ENCODE data around the gene MALAT1. TPM values are rescaled to one million over a fixed set of nuclear protein-coding genes. Genes with fewer than 3 reads are reported as not detected.
"Not testable (repeated sequence)": the region's sequence is repeated elsewhere in the genome, so short reads cannot be mapped to it uniquely, and the experiment has no call there.

Gene MALAT1
- total and polyA plus RNA-seq, 2 donors from 2014 or later, result 219 to 15,262 TPM

DNA sequence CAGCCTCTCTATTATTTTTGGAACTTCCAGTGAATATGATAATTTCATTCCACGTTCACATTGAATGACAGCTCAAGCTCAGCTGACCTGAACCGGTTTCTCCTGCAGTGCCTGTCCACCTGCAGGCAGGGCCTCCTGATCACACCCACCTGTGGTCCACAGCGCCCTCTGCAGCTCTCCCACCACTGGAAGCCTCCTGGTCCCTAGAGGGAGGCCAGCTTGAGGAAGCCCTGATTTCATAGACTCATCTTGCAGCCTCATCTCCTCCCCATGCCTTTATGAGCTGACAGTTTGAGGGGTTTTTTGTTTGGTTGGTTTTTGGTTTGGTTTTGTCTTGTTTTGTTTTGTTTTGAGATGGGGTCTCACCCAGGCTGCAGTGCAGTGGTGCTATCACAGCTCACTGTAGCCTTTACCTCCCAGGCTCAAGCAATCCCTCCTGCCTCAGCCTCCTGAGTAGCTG, 29.9 kb upstream of the MALAT1 start:
- TF ChIP-seq, protein P1, sequence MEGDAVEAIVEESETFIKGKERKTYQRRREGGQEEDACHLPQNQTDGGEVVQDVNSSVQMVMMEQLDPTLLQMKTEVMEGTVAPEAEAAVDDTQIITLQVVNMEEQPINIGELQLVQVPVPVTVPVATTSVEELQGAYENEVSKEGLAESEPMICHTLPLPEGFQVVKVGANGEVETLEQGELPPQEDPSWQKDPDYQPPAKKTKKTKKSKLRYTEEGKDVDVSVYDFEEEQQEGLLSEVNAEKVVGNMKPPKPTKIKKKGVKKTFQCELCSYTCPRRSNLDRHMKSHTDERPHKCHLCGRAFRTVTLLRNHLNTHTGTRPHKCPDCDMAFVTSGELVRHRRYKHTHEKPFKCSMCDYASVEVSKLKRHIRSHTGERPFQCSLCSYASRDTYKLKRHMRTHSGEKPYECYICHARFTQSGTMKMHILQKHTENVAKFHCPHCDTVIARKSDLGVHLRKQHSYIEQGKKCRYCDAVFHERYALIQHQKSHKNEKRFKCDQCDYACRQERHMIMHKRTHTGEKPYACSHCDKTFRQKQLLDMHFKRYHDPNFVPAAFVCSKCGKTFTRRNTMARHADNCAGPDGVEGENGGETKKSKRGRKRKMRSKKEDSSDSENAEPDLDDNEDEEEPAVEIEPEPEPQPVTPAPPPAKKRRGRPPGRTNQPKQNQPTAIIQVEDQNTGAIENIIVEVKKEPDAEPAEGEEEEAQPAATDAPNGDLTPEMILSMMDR (IDR thresholded peaks at IDR 0.05; ENCODE audit: borderline replicate concordance, extremely low read depth, insufficient read depth), result peak; percentile 78
- DNase-seq, result peak; percentile 75 to 90 (median 78)
- no peaks in the 10 kb centered on the region for H3K27me3 ChIP-seq (ENCODE audit: control insufficient read depth, insufficient read depth, low read length)
- intact Hi-C loops (cut with DNase I), result no loop called here
- H3K4me1 ChIP-seq (ENCODE audit: control insufficient read depth in 2 of 3, insufficient read depth in 2 of 3, low read depth in 1 of 3, low read length in 3 of 3), result peaks cover 0 to 14% (median 12%) of the 10 kb centered on the region in 3 donors
- H3K4me3 ChIP-seq (ENCODE audit: low read length in 3 of 3), result no peak overlapping the region
- H3K9ac ChIP-seq (ENCODE audit: low read length in 3 of 3), result no peak overlapping the region
- FAIRE-seq, result no peak
- H3K36me3 ChIP-seq (ENCODE audit: control insufficient read depth in 2 of 3, insufficient read depth in 3 of 3, low read length in 3 of 3), result no peaks in the 10 kb centered on the region
- no peaks in the 10 kb centered on the region for H3K9me3 ChIP-seq (ENCODE audit: control insufficient read depth in 2 of 3, insufficient read depth in 1 of 3, low read length in 3 of 3)
- H3K27ac ChIP-seq (ENCODE audit: low read depth in 2 of 2, low read length in 2 of 2), result peak overlapping the region in 1 of 2 donors; percentile 38

DNA sequence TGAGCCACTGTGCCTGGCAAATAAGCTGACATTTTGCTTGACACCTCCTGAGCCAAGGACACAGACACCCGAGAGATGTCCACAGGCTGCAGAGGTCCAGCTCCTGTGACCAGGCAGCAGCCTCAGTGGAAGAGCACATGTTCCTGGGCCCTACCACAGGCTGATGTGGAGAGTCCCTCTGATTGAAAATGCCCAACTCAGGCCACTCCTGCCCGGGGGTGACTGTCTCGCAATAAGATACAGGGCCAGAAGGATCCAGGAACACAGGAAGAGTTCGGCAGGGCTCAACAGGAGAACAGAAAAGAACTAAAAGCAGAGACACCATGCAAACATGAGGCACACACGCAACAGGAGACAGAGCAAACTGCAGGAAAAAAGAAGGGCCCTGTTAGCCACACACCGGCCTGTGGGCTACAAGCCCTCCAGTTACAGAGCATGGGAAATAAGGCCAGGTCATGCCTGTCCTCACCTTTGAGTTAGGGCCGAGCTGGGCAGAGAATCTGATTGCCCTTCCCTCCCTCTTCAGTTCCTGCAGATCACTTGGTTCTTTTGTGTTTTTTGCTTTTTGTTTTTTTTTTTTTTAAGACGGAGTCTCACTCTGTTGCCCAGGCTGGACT, 28.3 kb upstream of the MALAT1 start:
- TF ChIP-seq, protein P1 (IDR thresholded peaks at IDR 0.05; ENCODE audit: borderline replicate concordance, extremely low read depth, insufficient read depth), result no peak
- H3K36me3 ChIP-seq (ENCODE audit: control insufficient read depth in 2 of 3, insufficient read depth in 3 of 3, low read length in 3 of 3), result no peaks in the 10 kb centered on the region
- H3K27ac ChIP-seq (ENCODE audit: low read depth in 2 of 2, low read length in 2 of 2), result peak overlapping the region; percentile 92 to 97
- intact Hi-C loops (cut with DNase I), result no loop called here
- peaks cover 0 to 14% (median 12%) of the 10 kb centered on the region in 3 donors for H3K4me1 ChIP-seq (ENCODE audit: control insufficient read depth in 2 of 3, insufficient read depth in 2 of 3, low read depth in 1 of 3, low read length in 3 of 3)
- no peaks in the 10 kb centered on the region for H3K9me3 ChIP-seq (ENCODE audit: control insufficient read depth in 2 of 3, insufficient read depth in 1 of 3, low read length in 3 of 3)
- peak in 1 of 5 donors; percentile 36 for DNase-seq
- no peak for FAIRE-seq
- no peaks in the 10 kb centered on the region for H3K27me3 ChIP-seq (ENCODE audit: control insufficient read depth, insufficient read depth, low read length)
- peak overlapping the region in 2 of 3 donors; percentile 34 to 60 for H3K9ac ChIP-seq (ENCODE audit: low read length in 3 of 3)
- H3K4me3 ChIP-seq (ENCODE audit: low read length in 3 of 3), result no peak overlapping the region

DNA sequence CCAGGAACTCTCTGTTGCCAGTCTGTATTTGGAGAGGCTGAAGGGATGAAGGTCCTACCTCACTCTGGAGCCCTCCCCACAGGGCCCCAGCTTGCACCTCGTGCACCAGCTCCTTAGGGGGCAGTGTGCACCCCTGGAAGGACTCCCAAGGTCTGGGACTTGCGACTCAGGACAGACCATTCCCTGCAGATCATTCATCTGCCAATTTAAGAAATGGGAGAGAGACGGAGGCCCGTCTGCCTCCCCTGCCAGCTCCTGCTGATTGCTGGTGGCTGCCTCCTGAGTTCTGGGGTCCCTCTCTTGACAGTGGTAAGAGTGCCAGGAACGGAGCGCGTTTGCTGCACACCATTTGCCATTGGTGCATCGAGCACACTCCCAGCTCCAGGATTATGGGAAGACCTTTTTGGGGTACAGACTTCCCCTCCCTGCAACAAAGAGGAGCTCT, 27.4 kb upstream of the MALAT1 start:
- peak overlapping the region in 2 of 3 donors; percentile 25 to 55 for H3K4me3 ChIP-seq (ENCODE audit: low read length in 3 of 3)
- intact Hi-C loops (cut with DNase I), result no loop called here
- peak overlapping the region in 2 of 3 donors; percentile 77 to 88 for H3K9ac ChIP-seq (ENCODE audit: low read length in 3 of 3)

DNA sequence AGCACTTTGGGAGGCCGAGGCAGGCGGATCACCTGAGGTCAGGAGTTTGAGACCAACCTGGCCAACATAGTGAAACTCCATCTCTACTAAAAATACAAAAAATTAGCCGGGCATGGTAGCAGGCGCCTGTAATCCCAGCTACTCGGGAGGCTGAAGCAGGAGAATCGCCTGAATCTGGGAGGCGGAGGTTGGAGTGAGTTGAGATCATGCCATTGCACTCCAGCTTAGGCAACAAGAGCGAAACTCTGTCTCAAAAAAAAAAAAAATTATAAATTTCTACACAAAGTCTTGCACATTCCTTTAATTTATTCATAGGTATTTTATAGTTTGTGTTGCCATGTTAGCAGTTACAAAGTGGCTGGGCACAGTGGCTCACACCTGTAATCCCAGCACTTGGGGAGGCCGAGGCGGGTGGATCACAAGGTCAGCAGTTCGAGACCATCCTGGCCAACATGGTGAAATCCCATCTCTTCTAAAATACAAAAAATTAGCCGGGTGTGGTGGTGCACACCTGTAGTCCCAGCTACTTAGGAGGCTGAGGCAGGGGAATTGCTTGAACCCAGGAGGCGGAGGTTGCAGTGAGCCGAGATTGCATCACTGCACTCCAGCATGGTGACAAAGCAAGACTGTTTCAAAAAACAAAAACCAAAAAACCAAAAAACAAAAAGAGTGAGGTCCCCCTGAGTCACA, 26.1 kb upstream of the MALAT1 start:
- Histone ChIP-seq H3K9ac (ENCODE audit: low read length in 3 of 3) (peak overlapping the region in 1 of 3 donors; percentile 88), H3K27ac (ENCODE audit: low read depth in 2 of 2, low read length in 2 of 2) (peak overlapping the region; percentile 92 to 97), H3K4me1 (ENCODE audit: control insufficient read depth in 2 of 3, insufficient read depth in 2 of 3, low read depth in 1 of 3, low read length in 3 of 3) (peaks cover 0 to 19% (median 12%) of the 10 kb centered on the region in 3 donors)
- FAIRE-seq; H3K27me3 ChIP-seq (ENCODE audit: control insufficient read depth, insufficient read depth, low read length); H3K4me3 ChIP-seq (ENCODE audit: low read length in 3 of 3); H3K36me3 ChIP-seq (ENCODE audit: control insufficient read depth in 2 of 3, insufficient read depth in 3 of 3, low read length in 3 of 3); intact Hi-C loops (cut with DNase I); H3K9me3 ChIP-seq (ENCODE audit: control insufficient read depth in 2 of 3, insufficient read depth in 1 of 3, low read length in 3 of 3): not testable (repeated sequence)
- DNase-seq, result peak in 1 of 5 donors; percentile 7

More for the DNA sequence above, 27.4 kb upstream of the MALAT1 start:
- DNase-seq (peak in 3 of 5 donors; percentile 58 to 88 (median 66)), FAIRE-seq (no peak)
- TF ChIP-seq, protein P1 (IDR thresholded peaks at IDR 0.05; ENCODE audit: borderline replicate concordance, extremely low read depth, insufficient read depth), result peak; percentile 71
- no peaks in the 10 kb centered on the region for H3K9me3 ChIP-seq (ENCODE audit: control insufficient read depth in 2 of 3, insufficient read depth in 1 of 3, low read length in 3 of 3)
- no peaks in the 10 kb centered on the region for H3K36me3 ChIP-seq (ENCODE audit: control insufficient read depth in 2 of 3, insufficient read depth in 3 of 3, low read length in 3 of 3)
- peaks cover 0 to 18% (median 12%) of the 10 kb centered on the region in 3 donors for H3K4me1 ChIP-seq (ENCODE audit: control insufficient read depth in 2 of 3, insufficient read depth in 2 of 3, low read depth in 1 of 3, low read length in 3 of 3)
- H3K27ac ChIP-seq (ENCODE audit: low read depth in 2 of 2, low read length in 2 of 2), result peak overlapping the region; percentile 92 to 97
- no peaks in the 10 kb centered on the region for H3K27me3 ChIP-seq (ENCODE audit: control insufficient read depth, insufficient read depth, low read length)
